Fibroblast of villous mesenchyme (primary cell): ENCODE results near the gene MAP3K3. TPM values are rescaled to one million over a fixed set of nuclear protein-coding genes. Genes with fewer than 3 reads are reported as not detected.

Experiments used
- DNase-seq: peaks from one replicate; pipeline ENCODE4 v3.0.0-alpha.2; 2010; ENCODE audit warnings: low read depth
- H3K4me3 ChIP-seq: 2 replicates; pipeline ENCODE4 v1.5.1; 2011; ENCODE audit warnings: low read depth, mild to moderate bottlenecking, low read length
- total RNA-seq: library from RNA; depleted of rRNA; stranded (reverse); fragments of >200 nt; gene quantifications from 2 replicates; pipeline ENCODE4 v1.2.3, GENCODE V29; 2012
- TF ChIP-seq, protein P1 (sequence below): IDR thresholded peaks from 2 replicates; pipeline ENCODE4 v1.5.1; 2012; ENCODE audit warnings: low read depth, mild to moderate bottlenecking, low read length; ENCODE audit not compliant: insufficient read depth

Gene MAP3K3
- total RNA-seq, 1 donor = 34.1 TPM

DNA sequence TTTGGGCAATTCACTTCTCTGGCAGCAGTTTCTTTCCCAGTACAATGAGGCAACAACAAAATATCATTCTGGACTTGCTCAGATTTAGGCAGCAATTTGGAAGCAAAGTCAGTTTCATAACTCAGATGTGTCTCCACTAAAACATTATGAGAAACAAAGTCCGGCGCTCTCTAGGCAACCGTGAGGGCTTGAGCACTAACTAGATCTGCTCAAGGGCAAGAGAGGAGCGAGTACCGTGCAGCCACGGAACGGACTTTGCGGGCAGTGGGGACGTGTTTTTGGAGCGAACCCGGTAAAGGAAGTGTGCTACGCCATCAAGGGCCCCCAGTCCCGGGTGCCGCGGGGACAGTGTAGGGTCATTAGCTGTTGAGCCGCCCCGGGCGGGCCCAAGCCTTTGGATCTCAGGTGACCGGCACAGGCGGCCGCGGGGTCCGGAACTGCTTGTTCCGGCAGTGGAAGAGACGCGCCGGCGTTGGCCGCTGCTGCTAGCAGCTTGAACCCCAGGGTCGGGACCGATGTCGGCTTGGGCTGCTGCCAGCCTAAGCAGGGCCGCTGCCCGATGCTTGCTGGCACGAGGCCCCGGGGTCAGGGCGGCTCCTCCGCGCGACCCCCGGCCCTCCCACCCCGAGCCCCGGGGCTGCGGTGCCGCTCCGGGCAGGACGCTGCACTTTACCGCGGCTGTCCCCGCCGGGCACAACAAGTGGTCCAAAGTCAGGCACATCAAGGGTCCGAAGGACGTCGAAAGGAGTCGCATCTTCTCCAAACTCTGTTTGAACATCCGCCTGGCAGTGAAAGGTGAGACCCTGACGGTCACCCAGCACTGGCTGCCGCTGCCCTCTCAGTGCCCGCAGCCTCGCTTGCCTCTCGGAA, 21.4 kb upstream of the MAP3K3 start, which contains the start of gene TACO1:
Gene TACO1, plus strand, starts transcription at position 327 of the 870 bp plus-strand sequence. Its CDS starts 189 bp downstream, at position 516.
- peak; percentile 82 for DNase-seq
- H3K4me3 ChIP-seq = peak within 1 kb of the TSS; percentile 83
- TF ChIP-seq, protein P1, sequence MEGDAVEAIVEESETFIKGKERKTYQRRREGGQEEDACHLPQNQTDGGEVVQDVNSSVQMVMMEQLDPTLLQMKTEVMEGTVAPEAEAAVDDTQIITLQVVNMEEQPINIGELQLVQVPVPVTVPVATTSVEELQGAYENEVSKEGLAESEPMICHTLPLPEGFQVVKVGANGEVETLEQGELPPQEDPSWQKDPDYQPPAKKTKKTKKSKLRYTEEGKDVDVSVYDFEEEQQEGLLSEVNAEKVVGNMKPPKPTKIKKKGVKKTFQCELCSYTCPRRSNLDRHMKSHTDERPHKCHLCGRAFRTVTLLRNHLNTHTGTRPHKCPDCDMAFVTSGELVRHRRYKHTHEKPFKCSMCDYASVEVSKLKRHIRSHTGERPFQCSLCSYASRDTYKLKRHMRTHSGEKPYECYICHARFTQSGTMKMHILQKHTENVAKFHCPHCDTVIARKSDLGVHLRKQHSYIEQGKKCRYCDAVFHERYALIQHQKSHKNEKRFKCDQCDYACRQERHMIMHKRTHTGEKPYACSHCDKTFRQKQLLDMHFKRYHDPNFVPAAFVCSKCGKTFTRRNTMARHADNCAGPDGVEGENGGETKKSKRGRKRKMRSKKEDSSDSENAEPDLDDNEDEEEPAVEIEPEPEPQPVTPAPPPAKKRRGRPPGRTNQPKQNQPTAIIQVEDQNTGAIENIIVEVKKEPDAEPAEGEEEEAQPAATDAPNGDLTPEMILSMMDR = no peak

DNA sequence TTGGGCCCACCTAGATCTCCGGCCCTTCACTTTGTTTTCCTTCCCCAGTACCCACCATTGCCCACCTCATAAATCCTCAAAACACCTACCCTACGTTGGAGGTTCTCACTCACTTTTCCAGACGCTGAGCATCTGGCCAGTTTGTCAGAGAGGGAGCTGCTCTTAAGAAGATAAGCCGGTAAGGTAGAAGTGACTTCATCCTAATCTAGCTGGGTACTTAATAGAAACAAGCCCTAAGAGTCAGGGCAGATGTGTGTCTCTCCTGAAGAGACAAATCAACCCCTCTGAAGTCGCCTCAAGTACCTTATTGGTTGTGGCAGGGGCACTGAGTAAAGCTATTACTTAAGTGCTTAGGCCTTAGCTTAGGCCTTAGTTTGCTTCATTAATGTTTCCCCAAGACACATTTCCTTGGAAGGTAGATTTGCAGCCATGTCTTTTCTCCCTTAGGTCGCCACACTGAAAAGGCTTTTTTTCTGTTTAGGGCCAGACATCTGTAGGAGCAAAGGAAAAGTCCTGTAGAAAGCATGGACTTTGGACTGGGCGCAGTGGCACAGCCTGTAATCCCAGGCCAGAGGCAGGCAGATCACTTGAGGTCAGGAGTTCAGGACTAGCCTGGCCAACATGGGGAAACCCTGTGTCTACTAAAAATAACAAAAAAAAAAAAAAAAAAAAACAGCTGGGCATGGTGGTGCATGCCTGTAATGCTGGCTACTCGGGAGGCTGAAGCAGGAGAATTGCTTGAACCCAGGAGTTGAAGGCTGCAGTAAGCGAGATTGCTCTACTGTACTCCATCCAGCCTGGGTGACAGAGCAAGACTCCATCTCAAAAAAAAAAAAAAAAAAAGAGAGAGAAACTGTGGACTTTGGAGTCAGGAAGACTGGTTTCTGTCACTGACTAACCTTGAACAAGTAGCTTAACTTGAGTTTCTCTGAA, 20.5 kb upstream of the MAP3K3 start:
- DNase-seq = peak; percentile 33
- peak overlapping the region; percentile 83 for H3K4me3 ChIP-seq
- TF ChIP-seq, protein P1 = no peak

DNA sequence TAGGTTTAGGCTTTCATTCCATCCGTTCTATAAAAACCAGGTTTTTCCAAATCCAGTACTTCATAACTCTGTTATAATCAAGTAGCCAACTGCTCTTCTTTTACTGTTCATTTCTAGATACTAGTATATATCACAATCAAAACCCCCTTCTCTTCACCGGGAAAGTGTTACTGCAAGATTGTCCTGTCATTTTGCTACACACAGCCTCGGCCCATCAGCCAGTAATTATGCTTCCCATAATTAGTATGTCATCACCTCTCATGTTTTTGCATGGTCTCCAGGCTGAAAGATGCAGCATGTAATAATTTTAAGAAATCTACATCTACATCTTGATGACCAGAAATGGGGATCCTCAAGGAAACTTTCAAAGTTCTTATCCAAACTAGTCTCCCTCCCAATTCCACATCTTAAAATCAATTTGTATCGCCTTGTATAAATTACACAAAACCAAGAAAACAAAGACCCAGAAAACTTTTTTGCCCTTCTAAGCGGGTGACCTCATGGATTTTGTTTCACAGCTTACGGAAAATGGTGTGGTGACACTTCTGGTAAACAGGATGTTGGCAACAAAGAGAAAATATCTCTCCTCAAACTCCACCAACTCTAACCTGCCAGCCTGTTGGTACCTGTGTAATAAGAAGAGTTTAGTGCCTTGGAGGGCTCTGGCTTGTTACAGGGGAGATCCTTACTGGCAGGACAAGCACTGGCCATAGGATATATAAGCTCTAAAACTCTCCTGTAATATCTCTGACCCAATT, 12.2 kb upstream of the MAP3K3 start:
- H3K4me3 ChIP-seq = no peak overlapping the region
- TF ChIP-seq, protein P1 = no peak
- no peak for DNase-seq

DNA sequence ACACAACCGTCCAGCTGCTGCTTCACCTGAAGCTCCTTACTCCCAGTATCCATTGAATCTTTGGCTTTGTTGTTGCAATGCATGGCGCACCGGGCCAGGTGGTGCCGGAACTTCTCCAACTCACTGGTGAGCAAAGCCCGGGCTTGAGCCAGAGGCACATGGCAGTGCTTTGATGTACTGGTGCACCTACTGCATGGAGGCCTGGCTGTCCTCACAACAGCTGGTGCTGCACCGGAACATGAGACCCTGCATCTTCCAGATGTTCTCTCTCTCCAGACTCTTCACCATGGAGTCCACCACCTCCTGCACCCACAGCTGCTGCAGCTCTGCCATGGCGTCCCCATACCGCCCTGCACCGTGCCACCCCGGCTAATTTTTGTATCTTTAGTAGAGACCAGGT, 11.4 kb upstream of the MAP3K3 start:
- no peak for DNase-seq
- TF ChIP-seq, protein P1 = no peak

DNA sequence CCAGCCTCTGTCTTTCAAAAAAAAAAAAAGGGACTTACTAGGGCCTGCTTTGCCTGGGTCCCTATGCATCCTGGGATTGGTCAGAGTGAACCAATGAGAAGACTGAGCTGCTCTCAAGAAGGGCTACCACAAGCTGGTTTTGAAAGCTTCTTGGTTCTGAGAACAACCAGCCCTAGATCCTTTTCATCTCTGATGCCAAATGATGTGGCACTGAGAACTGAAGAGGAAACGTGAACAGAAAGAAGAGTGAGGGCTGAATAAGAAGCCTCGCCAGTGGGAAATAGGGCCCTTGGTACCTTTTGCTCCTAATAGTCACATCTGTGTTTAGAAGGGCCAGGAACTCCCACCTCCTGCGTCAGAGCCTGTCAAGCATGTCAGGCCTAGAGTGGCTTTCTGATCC, 10.9 kb upstream of the MAP3K3 start:
- TF ChIP-seq, protein P1 = no peak
- no peak for DNase-seq
- H3K4me3 ChIP-seq = no peak overlapping the region

More for the DNA sequence above, 11.4 kb upstream of the MAP3K3 start:
- no peak overlapping the region for H3K4me3 ChIP-seq

DNA sequence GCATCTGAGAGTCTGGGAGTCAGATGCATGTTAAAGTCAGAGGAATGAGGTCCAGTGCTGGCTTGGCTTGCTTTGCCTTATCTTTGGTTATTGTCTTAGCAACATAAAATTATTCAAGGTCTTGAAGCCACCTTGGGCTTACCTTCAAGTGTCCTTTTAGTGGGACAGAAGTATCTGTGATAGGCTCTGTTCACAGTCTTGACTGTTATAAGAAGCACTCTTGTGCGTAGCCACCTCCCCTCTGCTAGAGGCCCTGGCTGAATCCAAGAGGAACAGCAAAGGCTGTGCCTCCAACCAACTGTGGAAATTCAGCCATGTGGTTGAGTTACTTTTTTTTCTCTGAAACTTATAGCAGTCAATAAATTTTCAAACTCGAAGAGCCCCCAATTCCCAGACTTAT, 8.6 kb upstream of the MAP3K3 start:
- no peak overlapping the region for H3K4me3 ChIP-seq
- DNase-seq = no peak
- TF ChIP-seq, protein P1 = no peak
